K562 (cell line): ENCODE data around the gene DST. TPM values are rescaled to one million over a fixed set of nuclear protein-coding genes. Genes with fewer than 3 reads are reported as not detected.

Source experiments
- ATAC-seq: fragments of 200-7000 bp; cut with Tn5 transposase; 3 replicates; pipeline ENCODE4 v1.9.1; 2020; ENCODE audit warnings: moderate library complexity
- BruUV-seq: library from RNA; stranded (reverse); fragments of 400-500 nt; replicated peaks from 2 replicates; lab custom pipeline; 2021; lab: Mats Ljungman, UMichigan
- CTCF ChIA-PET: fragments of 300-600 bp; formaldehyde crosslinking; extraction: SDS; loops from one replicate; lab custom pipeline; 2021; ENCODE audit warnings: low intra/inter-chr PET ratio; lab: Yijun Ruan, JAX
- POLR2A ChIA-PET: fragments of 300-600, 350-650 bp; sonication (Branson Sonifier 250); formaldehyde crosslinking; extraction: SDS; loops from one replicate; lab custom pipeline; 2021; ENCODE audit warnings: antibody characterized with exemption, inconsistent platforms; lab: Yijun Ruan, JAX
- DNase-seq, 4 experiments: peaks; one replicate each; pipeline versions ENCODE4 v3.0.0 to v3.0.0-alpha.2; 2011 to 2018; ENCODE audit warnings: low spot score in 3 of 4, mixed read lengths in 3 of 4; ENCODE audit errors: extremely low read depth in 1 of 4
- FAIRE-seq: peaks from 2 replicates; lab custom pipeline; 2011; peaks lifted over from hg19 to GRCh38; lab: Jason Lieb, UNC
- H2AFZ ChIP-seq: 2 replicates; pipeline ENCODE4 v1.6.0; 2011; ENCODE audit warnings: low read depth, low read length, control low read depth, inconsistent platforms
- H3K27ac ChIP-seq: fragments of 200-600 bp; 3 replicates; pipeline ENCODE4 v1.8.0; 2011; ENCODE audit warnings: low read depth, mild to moderate bottlenecking, control low read depth, inconsistent platforms, low read length, moderate library complexity, mixed read lengths; ENCODE audit errors: extremely low read depth
- H3K27me3 ChIP-seq, 2 experiments: fragments of 300-600 bp in 1 of 2; 2 replicates in 1 of 2; 3 replicates in 1 of 2; pipeline versions ENCODE4 v1.6.0 to v1.8.0; 2011; ENCODE audit warnings: inconsistent platforms in 2 of 2, low read length in 2 of 2, mild to moderate bottlenecking in 1 of 2, mixed read lengths in 1 of 2, moderate library complexity in 1 of 2; ENCODE audit not compliant: control insufficient read depth in 2 of 2, insufficient read depth in 2 of 2
- H3K36me3 ChIP-seq: fragments of 300-600 bp; 3 replicates; pipeline ENCODE4 v1.8.0; 2011; ENCODE audit warnings: mild to moderate bottlenecking, low read length, inconsistent platforms; ENCODE audit not compliant: control insufficient read depth, insufficient read depth
- H3K4me1 ChIP-seq, 2 experiments: fragments of 200-600 bp in 1 of 2; replicated peaks in 1 of 2; 2 replicates in 1 of 2; 3 replicates in 1 of 2; pipeline versions ENCODE4 v1.5.1 to v1.8.0; 2011; ENCODE audit warnings: inconsistent platforms in 2 of 2, low read length in 2 of 2, mild to moderate bottlenecking in 1 of 2, mixed read lengths in 1 of 2, moderate library complexity in 1 of 2; ENCODE audit not compliant: control insufficient read depth in 2 of 2, insufficient read depth in 2 of 2
- H3K4me2 ChIP-seq: 2 replicates; pipeline ENCODE4 v1.6.1; 2011; ENCODE audit warnings: low read length, control low read depth, inconsistent platforms, mixed read lengths; ENCODE audit not compliant: insufficient read depth
- H3K4me3 ChIP-seq: fragments of 200-600 bp; sonication (generic), shearing (Covaris generic); 2 replicates; pipeline ENCODE4 v1.5.1; 2016; ENCODE audit warnings: control low read depth, inconsistent platforms
- H3K79me2 ChIP-seq: fragments of 200-600 bp; 3 replicates; pipeline ENCODE4 v1.8.0; 2011; ENCODE audit warnings: low read length, inconsistent platforms; ENCODE audit not compliant: control insufficient read depth, insufficient read depth
- H3K9ac ChIP-seq, 2 experiments: 2 replicates each; pipeline versions ENCODE4 v1.6.0 to v1.6.1; 2011; ENCODE audit warnings: low read depth in 2 of 2, low read length in 2 of 2, control low read depth in 1 of 2, inconsistent platforms in 1 of 2, mild to moderate bottlenecking in 1 of 2, mixed read lengths in 1 of 2; ENCODE audit not compliant: insufficient read depth in 1 of 2
- H3K9me1 ChIP-seq: one replicate; pipeline ENCODE4 v1.6.0; 2011; ENCODE audit warnings: inconsistent platforms, mild to moderate bottlenecking, low read length, moderate library complexity; ENCODE audit not compliant: control insufficient read depth, insufficient read depth
- H3K9me3 ChIP-seq: replicated peaks from 2 replicates; pipeline ENCODE4 v1.5.1; 2011; ENCODE audit warnings: low read depth, low read length, inconsistent platforms; ENCODE audit not compliant: control insufficient read depth, insufficient read depth
- H4K20me1 ChIP-seq: replicated peaks from 2 replicates; pipeline ENCODE4 v1.6.1; 2011; ENCODE audit warnings: low read length, inconsistent platforms, mixed read lengths; ENCODE audit not compliant: control insufficient read depth, insufficient read depth
- ATF7 ChIP-seq: fragments of 450-650 bp; IDR thresholded peaks from 2 replicates; pipeline ENCODE4 v1.7.1; 2014; ENCODE audit warnings: mild to moderate bottlenecking, moderate library complexity
- RBBP5 ChIP-seq: fragments of 200-600 bp; sonication (generic); IDR thresholded peaks from 2 replicates; pipeline ENCODE4 v1.6.1; 2012; ENCODE audit warnings: borderline replicate concordance, mild to moderate bottlenecking, low read length, control low read depth, inconsistent platforms; ENCODE audit not compliant: insufficient read depth, poor library complexity, severe bottlenecking
- ZNF217 ChIP-seq: sonication (generic); formaldehyde crosslinking; IDR thresholded peaks from 2 replicates; pipeline ENCODE4 v1.8.0; 2022; ENCODE audit warnings: mild to moderate bottlenecking, missing genetic modification reagents
- ZNF696 ChIP-seq: fragments of 250-450 bp; sonication (Bioruptor Pico); conservative IDR thresholded peaks from 2 replicates; pipeline ENCODE4 v1.4.0; 2020; ENCODE audit warnings: mild to moderate bottlenecking, moderate library complexity
- WGBS: fragments of 100-300 bp; shearing (Covaris generic); methylation state at CpG from one replicate; pipeline ENCODE4 v1.1.6; 2016; ENCODE audit warnings: low coverage, mixed read lengths; ENCODE audit not compliant: insufficient coverage; ENCODE audit errors: missing lambda C conversion rate; 5-methylcytosine and 5-hydroxymethylcytosine counted together
- in situ Hi-C: fragments of 300-500 bp; cut with MboI; formaldehyde crosslinking; loops from 4 replicates; pipeline ENCODE4 v1.15.0; 2018; ENCODE audit warnings: inconsistent platforms, mixed read lengths
- intact Hi-C: fragments of 100-400 bp; cut with micrococcal nuclease; formaldehyde crosslinking; loops from 2 replicates; pipeline ENCODE4 v1.14.2; 2022
- polyA plus RNA-seq, 8 experiments: library from polyadenylated mRNA; depleted of rRNA in 4 of 8; stranded (reverse) in 5 of 8; unstranded in 3 of 8; fragments of >200 nt; fragmentation: Nextera tagmentation in 2 of 8; fragmentation: Illumina TruSeq in 1 of 8; extraction: Ambion mirVana in 2 of 8; extraction: Trizol in 1 of 8; gene quantifications; 2 replicates each; pipeline versions ENCODE4 v1.2.1 to v1.2.3, GENCODE V29; 2011 to 2014; ENCODE audit warnings: inconsistent platforms in 1 of 8, missing spikeins in 1 of 8
- total RNA-seq, 7 experiments: library from RNA; depleted of rRNA in 6 of 7; stranded (reverse); fragments of >200 nt in 6 of 7; fragmentation: Illumina TruSeq in 2 of 7; extraction: Trizol in 2 of 7; gene quantifications; 2 replicates each; pipeline versions ENCODE4 v1.2.1 to v1.2.3, GENCODE V29; 2011 to 2021; ENCODE audit warnings: low replicate concordance in 1 of 7
- TF ChIP-seq, protein P1 (sequence below), 2 experiments: fragments of 450-650 bp in 1 of 2; sonication (generic) in 1 of 2; formaldehyde crosslinking in 1 of 2; IDR thresholded peaks in 1 of 2; conservative IDR thresholded peaks in 1 of 2; 2 replicates each; pipeline versions ENCODE4 v1.6.1 to v1.8.1; 2016 to 2023; ENCODE audit warnings: mild to moderate bottlenecking in 2 of 2, moderate library complexity in 2 of 2, inconsistent platforms in 1 of 2, missing genetic modification reagents in 1 of 2

The DST gene
- total and polyA plus RNA-seq, 9 of the 15 experiments (the other 6 are each of a cell fraction or from before 2014, with no cell fraction given), result 5.2 to 21.9 (median 13.3) TPM

DNA sequence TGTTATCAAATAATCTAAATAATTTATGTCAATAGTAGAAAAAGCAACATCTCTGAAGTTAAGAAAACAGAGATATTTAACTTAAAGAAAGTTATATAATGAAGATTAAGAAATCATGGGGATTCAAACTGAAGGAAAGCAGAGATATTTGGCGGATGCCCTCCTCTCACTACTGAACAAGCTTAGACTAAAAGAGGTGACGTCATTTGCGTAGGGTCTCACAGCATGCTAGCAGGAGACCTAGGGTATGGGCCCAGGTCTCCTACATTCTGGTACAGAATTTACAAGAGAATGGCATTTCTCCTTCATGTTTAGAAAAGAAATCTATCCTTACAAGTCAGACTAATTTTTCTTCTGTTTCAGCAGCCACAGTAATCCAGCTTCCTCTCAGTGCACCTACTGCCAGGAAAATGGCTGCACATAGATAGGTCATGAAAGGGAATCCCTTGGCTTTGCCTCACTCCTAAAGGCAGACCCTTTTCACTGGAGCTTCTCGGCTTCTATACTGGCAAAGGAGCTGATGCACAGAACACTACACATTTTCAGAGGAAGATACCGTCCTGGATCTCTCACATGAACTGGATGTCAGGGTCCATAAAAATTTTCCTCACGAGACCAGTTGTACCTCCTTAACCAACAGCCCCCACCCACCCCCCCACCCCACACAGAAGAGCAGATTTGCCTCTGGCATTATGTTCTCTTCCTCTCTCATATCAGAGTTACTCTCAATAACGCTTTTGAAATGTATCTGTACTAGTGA is 41.8 kb upstream of the DST start:
- ChIA-PET POLR2A (no interaction called here), CTCF (no interaction called here)
- TF ChIP-seq, protein P1, sequence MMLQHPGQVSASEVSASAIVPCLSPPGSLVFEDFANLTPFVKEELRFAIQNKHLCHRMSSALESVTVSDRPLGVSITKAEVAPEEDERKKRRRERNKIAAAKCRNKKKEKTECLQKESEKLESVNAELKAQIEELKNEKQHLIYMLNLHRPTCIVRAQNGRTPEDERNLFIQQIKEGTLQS (IDR thresholded peaks at IDR 0.05), result peak; percentile 41; the same call in 1 of the 2 replicates
- TF ChIP-seq, protein P1 (CRISPR knock-in tag; conservative IDR thresholded peaks at IDR 0.05), result no peak
- TF ChIP-seq RBBP5 (no peak), ZNF696 (CRISPR knock-in tag) (no peak), ZNF217 (CRISPR knock-in tag) (no peak), ATF7 (0 out of 2 replicates have a peak, but pooled peaks have one; percentile 18)
- DNase-seq (no peak), FAIRE-seq (no peak), ATAC-seq (no peak)
- in situ Hi-C loops, result no loop called here
- no peaks in the 10 kb centered on the region for H3K79me2 ChIP-seq
- no peaks in the 10 kb centered on the region for H3K27me3 ChIP-seq
- no peak overlapping the region for H3K27ac ChIP-seq
- H3K36me3 ChIP-seq, result no peaks in the 10 kb centered on the region
- H3K4me1 ChIP-seq, result no peaks in the 10 kb centered on the region
- no TSS peak for BruUV-seq
- H3K4me3 ChIP-seq, result no peak overlapping the region
- H2AFZ ChIP-seq, result no peak overlapping the region
- H4K20me1 ChIP-seq, result no peaks in the 10 kb centered on the region
- intact Hi-C loops, result no loop called here
- 16% methylated on average over 5 of the region's 7 CpGs for WGBS
- no peak overlapping the region for H3K4me2 ChIP-seq
- no peaks in the 10 kb centered on the region for H3K9me1 ChIP-seq
- no peak overlapping the region for H3K9ac ChIP-seq
- no peaks in the 10 kb centered on the region for H3K9me3 ChIP-seq
